ENCODE data around the gene AP2A1. TPM values are rescaled to one million over a fixed set of nuclear protein-coding genes. Genes with fewer than 3 reads are reported as not detected.

Gene AP2A1
- total and polyA plus RNA-seq, 10 of the 15 experiments (the other 5 are each of a cell fraction or from before 2014, with no cell fraction given) = 0.68 to 78.8 (median 33.8) TPM

DNA sequence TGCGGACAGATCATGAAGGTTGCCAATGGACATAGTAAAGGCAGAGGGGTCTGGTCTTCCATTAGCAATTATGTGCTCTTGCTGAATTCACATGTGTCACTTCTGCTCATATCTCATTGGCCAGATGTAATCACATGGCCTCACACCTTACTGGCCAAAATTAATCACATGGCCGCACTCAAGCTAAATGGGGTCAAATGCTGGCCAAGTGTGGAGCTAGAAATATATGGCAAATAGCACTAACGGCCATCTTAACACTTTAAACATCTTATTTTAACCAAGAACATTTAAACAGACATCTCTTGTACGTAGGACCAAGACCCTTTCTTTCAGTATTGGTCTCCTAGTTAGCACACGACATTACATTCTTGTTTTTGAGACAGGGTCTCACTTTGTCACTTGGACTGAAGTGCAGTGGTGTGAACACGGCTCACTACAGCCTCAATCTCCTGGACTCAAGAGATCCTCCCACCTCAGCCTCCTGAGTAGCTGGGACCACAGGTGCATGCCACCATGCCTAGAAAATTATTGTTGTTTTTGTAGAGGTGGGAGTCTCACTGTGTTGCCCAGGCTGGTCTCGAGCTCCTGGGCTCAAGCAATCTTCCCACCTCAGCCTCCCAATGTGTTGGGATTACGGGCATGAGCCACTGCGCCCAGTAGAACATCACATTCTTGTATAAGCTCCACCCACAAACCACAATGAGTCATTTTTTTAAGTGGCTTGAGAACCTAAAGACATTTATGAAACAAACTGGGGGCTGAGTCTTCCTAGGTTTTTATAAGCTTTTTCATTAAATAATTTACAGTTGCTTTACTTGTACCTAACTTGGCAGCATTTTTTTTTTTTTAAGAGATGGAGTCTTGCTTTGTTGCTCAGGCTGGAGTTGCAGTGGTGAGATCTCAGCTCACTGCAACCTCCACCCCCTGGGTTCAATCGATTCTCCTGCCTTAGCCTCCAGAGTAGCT is 81.2 kb downstream of the AP2A1 start:
- ATAC-seq (no peak), DNase-seq (ENCODE audit: low read depth, low spot score) (no peak), FAIRE-seq (no peak)
- Histone ChIP-seq H4K20me1 (ENCODE audit: control insufficient read depth, insufficient read depth) (no peaks in the 10 kb centered on the region), H3K27me3 (replicated peaks in 1 of 2; ENCODE audit: control insufficient read depth in 2 of 2, insufficient read depth in 2 of 2, low read length in 1 of 2) (no peaks in the 10 kb centered on the region), H3K4me3 (no peak overlapping the region), H3K79me2 (ENCODE audit: control insufficient read depth, insufficient read depth, low read length) (peaks cover 6% of the 10 kb centered on the region), H3K4me1 (ENCODE audit: control insufficient read depth, insufficient read depth, low read length) (peaks cover 40% of the 10 kb centered on the region), H3K36me3 (ENCODE audit: control insufficient read depth in 2 of 2, insufficient read depth in 2 of 2, low read length in 1 of 2) (no peaks in the 10 kb centered on the region), H3K27ac (ENCODE audit: control insufficient read depth, insufficient read depth) (no peak overlapping the region), H3K9ac (ENCODE audit: control insufficient read depth, insufficient read depth, low read length) (no peak overlapping the region), H3K9me3 (replicated peaks; ENCODE audit: control insufficient read depth, insufficient read depth, low read length) (peaks cover 5% of the 10 kb centered on the region; the same call in 2 of the 3 replicates), H3K4me2 (ENCODE audit: control insufficient read depth, insufficient read depth) (peak overlapping the region; percentile 32), H2AFZ (ENCODE audit: control insufficient read depth, low read depth, low read length) (no peak overlapping the region)
- TF ChIP-seq, protein P1, sequence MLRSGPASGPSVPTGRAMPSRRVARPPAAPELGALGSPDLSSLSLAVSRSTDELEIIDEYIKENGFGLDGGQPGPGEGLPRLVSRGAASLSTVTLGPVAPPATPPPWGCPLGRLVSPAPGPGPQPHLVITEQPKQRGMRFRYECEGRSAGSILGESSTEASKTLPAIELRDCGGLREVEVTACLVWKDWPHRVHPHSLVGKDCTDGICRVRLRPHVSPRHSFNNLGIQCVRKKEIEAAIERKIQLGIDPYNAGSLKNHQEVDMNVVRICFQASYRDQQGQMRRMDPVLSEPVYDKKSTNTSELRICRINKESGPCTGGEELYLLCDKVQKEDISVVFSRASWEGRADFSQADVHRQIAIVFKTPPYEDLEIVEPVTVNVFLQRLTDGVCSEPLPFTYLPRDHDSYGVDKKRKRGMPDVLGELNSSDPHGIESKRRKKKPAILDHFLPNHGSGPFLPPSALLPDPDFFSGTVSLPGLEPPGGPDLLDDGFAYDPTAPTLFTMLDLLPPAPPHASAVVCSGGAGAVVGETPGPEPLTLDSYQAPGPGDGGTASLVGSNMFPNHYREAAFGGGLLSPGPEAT (IDR thresholded peaks at IDR 0.05; ENCODE audit: low read depth) = 0 out of 2 replicates have a peak, but pooled peaks have one; percentile 8
- no peak for TF ChIP-seq CBX5 (IDR thresholded peaks at IDR 0.05; ENCODE audit: low read depth)
- TF ChIP-seq, protein P2, sequence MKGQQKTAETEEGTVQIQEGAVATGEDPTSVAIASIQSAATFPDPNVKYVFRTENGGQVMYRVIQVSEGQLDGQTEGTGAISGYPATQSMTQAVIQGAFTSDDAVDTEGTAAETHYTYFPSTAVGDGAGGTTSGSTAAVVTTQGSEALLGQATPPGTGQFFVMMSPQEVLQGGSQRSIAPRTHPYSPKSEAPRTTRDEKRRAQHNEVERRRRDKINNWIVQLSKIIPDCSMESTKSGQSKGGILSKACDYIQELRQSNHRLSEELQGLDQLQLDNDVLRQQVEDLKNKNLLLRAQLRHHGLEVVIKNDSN (IDR thresholded peaks at IDR 0.05; ENCODE audit: borderline replicate concordance, extremely low read length, insufficient read depth, low read depth, low read length) = peak; percentile 36
- TF ChIP-seq JUNB (IDR thresholded peaks at IDR 0.05) = peak; percentile 45; the same call in 1 of the 2 replicates
- peak; percentile 56 for TF ChIP-seq ATF7 (IDR thresholded peaks at IDR 0.05; ENCODE audit: low read depth)
- TF ChIP-seq RUNX3 (IDR thresholded peaks at IDR 0.05; ENCODE audit: low read length) = peak; percentile 83
- 0 out of 2 replicates have a peak, but pooled peaks have one; percentile 37 for TF ChIP-seq NFYB (IDR thresholded peaks at IDR 0.05; ENCODE audit: insufficient read depth, low read depth, low read length)
- no peak for TF ChIP-seq NRF1 (conservative IDR thresholded peaks at IDR 0.05; ENCODE audit: low read depth, low read length)
- no peak for TF ChIP-seq PAX8 (IDR thresholded peaks at IDR 0.05)
- 0 out of 2 replicates have a peak, but pooled peaks have one; percentile 32 for TF ChIP-seq DPF2 (IDR thresholded peaks at IDR 0.05)
- TF ChIP-seq BHLHE40 (IDR thresholded peaks at IDR 0.05; ENCODE audit: borderline replicate concordance in 1 of 2, low read depth in 2 of 2, low read length in 1 of 2) = 0 out of 4 replicates have a peak, but pooled peaks of 1 of the 2 experiments have one; percentile 7
- TF ChIP-seq ETV6 (conservative IDR thresholded peaks at IDR 0.05 in 1 of 2, IDR thresholded peaks at IDR 0.05 in 1 of 2; ENCODE audit: borderline replicate concordance in 1 of 2, low read depth in 1 of 2) = no peak
- no peak for TF ChIP-seq PAX5 (IDR thresholded peaks at IDR 0.05; ENCODE audit: borderline replicate concordance, low read depth, low read length)
- TF ChIP-seq SREBF1 (IDR thresholded peaks at IDR 0.05; ENCODE audit: low read length) = no peak
- TF ChIP-seq SIX5 (IDR thresholded peaks at IDR 0.05; ENCODE audit: low read depth, low read length, severe bottlenecking) = no peak
- TF ChIP-seq, protein P3, sequence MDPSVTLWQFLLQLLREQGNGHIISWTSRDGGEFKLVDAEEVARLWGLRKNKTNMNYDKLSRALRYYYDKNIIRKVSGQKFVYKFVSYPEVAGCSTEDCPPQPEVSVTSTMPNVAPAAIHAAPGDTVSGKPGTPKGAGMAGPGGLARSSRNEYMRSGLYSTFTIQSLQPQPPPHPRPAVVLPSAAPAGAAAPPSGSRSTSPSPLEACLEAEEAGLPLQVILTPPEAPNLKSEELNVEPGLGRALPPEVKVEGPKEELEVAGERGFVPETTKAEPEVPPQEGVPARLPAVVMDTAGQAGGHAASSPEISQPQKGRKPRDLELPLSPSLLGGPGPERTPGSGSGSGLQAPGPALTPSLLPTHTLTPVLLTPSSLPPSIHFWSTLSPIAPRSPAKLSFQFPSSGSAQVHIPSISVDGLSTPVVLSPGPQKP (IDR thresholded peaks at IDR 0.05; ENCODE audit: low read depth, low read length) = no peak
- POLR2A ChIA-PET = interaction anchor here (0.6 to 2.7 kb wide), 4 partner anchors 21 to 205 kb away, joined by 3 to 12 read pairs (median 4); no protein-coding TSS in a partner anchor
- BruUV-seq (replicated peaks) = no TSS peak
- WGBS (ENCODE audit: insufficient coverage, insufficient replicate concordance, low lambda C conversion rate, missing lambda C conversion rate) = 39% methylated on average over 10 of the region's 10 CpGs
- SMC1A ChIA-PET (ENCODE audit: uncharacterized antibody, unreplicated experiment) = interaction anchor here (0.6 to 1.7 kb wide), 4 partner anchors 8 to 83 kb away, joined by 3 read pairs; partner anchors contain the start of genes ATF5 and NUP62
- CTCF ChIA-PET = interaction anchor here (0.6 to 1.6 kb wide), 6 partner anchors 21 to 1357 kb away, joined by 3 to 6 read pairs (median 4); partner anchors contain the start of gene FUZ
- RAD21 ChIA-PET (ENCODE audit: unreplicated experiment) = interaction anchor here (0.6 to 1.6 kb wide), 5 partner anchors 22 to 208 kb away, joined by 3 to 4 read pairs (median 3); partner anchors contain the start of genes AKT1S1 and RRAS
- intact Hi-C loops (cut with micrococcal nuclease; ENCODE audit: unreplicated experiment) (no loop called here), in situ Hi-C loops (cut with MboI) (no loop called here)

All from GM12878 (cell line).